ENCODE measurements around the gene CALY. TPM values are rescaled to one million over a fixed set of nuclear protein-coding genes. Genes with fewer than 3 reads are reported as not detected.

The CALY gene
- total RNA-seq, 1 experiment from 2014 or later = 1.9 TPM

DNA sequence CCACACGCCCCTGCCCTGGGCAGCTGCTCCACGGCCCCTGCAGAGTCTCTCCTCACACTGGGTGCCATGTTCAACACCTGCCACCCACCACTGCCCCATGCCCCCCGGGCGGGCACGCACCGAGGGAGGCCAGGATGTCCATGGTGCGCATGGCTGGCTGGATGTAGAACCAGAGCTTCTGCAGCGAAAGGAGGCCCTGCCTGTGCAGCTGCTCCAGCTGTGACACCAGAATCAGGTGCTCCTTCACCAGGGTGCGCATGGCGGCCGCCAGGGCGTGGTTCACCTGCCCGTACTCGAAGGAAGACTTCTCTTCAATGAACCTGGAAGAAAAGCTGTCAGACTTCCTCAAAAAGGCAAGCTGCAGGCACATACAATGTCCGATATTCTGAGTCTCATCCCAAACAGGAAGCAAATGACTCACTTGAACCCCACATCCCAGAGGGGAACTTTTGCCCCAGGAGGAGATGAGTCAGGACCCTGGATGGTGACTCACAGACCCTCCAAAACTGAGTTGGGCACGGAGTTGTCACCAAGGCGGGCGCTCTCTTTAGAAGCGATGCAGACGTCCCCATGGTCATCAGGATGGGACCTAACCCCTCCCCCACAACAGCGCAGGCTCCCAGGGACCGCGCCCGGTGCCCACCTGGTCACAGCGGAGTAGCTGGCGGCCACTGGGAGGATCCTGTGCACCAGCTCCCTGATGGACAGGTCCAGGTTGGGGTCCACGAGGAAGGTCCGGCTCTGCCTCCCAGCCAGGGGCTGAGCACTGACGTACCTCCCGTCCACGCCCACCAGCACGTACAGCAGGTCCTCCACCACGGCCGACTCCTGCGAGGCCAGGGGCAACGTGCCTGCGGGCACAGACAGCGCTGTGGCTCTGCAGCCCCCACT is 43.5 kb downstream of the CALY start:
- ATAC-seq = peak; percentile 27
- DNase-seq (ENCODE audit: low read depth, low spot score) = no peak
- in situ Hi-C loops (cut with HindIII; ENCODE audit: low pct_unique_long_range_greater_than_20kb, low sequenced_read_pairs) (no loop called here), intact Hi-C loops (cut with micrococcal nuclease; ENCODE audit: unreplicated experiment) (no loop called here)
- Histone ChIP-seq H3K4me3 (ENCODE audit: low read depth in 2 of 2, low read length in 2 of 2) (no peak overlapping the region), H3K36me3 (ENCODE audit: control insufficient read depth, insufficient read depth, low read length) (peaks cover 9% of the 10 kb centered on the region), H3K27ac (ENCODE audit: low read length) (no peak overlapping the region), H3K9me3 (ENCODE audit: control insufficient read depth, insufficient read depth, low read depth, low read length) (no peaks in the 10 kb centered on the region), H3K4me1 (ENCODE audit: control insufficient read depth, insufficient read depth, low read length) (no peaks in the 10 kb centered on the region), H3K27me3 (ENCODE audit: control insufficient read depth, insufficient read depth, low read length) (no peaks in the 10 kb centered on the region)
- POLR2A ChIA-PET = no interaction called here
- TF ChIP-seq, protein P1, sequence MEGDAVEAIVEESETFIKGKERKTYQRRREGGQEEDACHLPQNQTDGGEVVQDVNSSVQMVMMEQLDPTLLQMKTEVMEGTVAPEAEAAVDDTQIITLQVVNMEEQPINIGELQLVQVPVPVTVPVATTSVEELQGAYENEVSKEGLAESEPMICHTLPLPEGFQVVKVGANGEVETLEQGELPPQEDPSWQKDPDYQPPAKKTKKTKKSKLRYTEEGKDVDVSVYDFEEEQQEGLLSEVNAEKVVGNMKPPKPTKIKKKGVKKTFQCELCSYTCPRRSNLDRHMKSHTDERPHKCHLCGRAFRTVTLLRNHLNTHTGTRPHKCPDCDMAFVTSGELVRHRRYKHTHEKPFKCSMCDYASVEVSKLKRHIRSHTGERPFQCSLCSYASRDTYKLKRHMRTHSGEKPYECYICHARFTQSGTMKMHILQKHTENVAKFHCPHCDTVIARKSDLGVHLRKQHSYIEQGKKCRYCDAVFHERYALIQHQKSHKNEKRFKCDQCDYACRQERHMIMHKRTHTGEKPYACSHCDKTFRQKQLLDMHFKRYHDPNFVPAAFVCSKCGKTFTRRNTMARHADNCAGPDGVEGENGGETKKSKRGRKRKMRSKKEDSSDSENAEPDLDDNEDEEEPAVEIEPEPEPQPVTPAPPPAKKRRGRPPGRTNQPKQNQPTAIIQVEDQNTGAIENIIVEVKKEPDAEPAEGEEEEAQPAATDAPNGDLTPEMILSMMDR (IDR thresholded peaks at IDR 0.05) = no peak
- TF ChIP-seq, protein P2, sequence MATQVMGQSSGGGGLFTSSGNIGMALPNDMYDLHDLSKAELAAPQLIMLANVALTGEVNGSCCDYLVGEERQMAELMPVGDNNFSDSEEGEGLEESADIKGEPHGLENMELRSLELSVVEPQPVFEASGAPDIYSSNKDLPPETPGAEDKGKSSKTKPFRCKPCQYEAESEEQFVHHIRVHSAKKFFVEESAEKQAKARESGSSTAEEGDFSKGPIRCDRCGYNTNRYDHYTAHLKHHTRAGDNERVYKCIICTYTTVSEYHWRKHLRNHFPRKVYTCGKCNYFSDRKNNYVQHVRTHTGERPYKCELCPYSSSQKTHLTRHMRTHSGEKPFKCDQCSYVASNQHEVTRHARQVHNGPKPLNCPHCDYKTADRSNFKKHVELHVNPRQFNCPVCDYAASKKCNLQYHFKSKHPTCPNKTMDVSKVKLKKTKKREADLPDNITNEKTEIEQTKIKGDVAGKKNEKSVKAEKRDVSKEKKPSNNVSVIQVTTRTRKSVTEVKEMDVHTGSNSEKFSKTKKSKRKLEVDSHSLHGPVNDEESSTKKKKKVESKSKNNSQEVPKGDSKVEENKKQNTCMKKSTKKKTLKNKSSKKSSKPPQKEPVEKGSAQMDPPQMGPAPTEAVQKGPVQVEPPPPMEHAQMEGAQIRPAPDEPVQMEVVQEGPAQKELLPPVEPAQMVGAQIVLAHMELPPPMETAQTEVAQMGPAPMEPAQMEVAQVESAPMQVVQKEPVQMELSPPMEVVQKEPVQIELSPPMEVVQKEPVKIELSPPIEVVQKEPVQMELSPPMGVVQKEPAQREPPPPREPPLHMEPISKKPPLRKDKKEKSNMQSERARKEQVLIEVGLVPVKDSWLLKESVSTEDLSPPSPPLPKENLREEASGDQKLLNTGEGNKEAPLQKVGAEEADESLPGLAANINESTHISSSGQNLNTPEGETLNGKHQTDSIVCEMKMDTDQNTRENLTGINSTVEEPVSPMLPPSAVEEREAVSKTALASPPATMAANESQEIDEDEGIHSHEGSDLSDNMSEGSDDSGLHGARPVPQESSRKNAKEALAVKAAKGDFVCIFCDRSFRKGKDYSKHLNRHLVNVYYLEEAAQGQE (IDR thresholded peaks at IDR 0.05; ENCODE audit: insufficient read depth in 1 of 2, low read depth in 2 of 2, low read length in 1 of 2) = no peak
- no peak for TF ChIP-seq SIN3A (IDR thresholded peaks at IDR 0.05; ENCODE audit: borderline replicate concordance, insufficient read depth, low read depth, low read length)
- no peak for TF ChIP-seq POLR2AphosphoS5 (IDR thresholded peaks at IDR 0.05; ENCODE audit: low read depth, low read length)
- TF ChIP-seq TCF7L2 (IDR thresholded peaks at IDR 0.05; ENCODE audit: low read depth, low read length) = no peak
- BruUV-seq (replicated peaks) = no TSS peak
- CTCF ChIA-PET = no interaction called here

DNA sequence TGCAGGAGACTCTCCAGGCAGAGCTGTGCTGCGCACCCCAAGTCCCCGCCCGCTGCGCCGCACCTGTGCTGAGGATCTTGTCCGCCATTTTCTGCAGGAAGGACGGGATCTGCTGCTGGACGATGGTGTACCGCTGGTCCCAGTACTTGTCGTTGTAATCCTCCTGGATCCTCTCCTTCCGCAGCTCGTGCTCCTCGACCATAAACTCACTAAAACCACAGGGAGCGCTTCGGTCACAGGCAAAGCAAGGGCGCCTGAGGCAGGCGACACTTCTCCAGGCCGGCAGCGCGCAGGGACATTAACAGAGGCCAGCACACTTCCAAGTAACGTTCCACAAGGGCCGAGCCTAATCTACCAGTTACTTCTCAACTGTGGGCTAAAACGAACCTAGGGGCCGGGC is 46.9 kb downstream of the CALY start:
- POLR2A ChIA-PET = no interaction called here
- Histone ChIP-seq H3K27ac (ENCODE audit: low read length) (no peak overlapping the region), H3K36me3 (ENCODE audit: control insufficient read depth, insufficient read depth, low read length) (peaks cover 10% of the 10 kb centered on the region), H3K4me1 (ENCODE audit: control insufficient read depth, insufficient read depth, low read length) (no peaks in the 10 kb centered on the region), H3K27me3 (ENCODE audit: control insufficient read depth, insufficient read depth, low read length) (no peaks in the 10 kb centered on the region), H3K9me3 (ENCODE audit: control insufficient read depth, insufficient read depth, low read depth, low read length) (no peaks in the 10 kb centered on the region), H3K4me3 (ENCODE audit: low read depth in 2 of 2, low read length in 2 of 2) (no peak overlapping the region)
- TF ChIP-seq, protein P2 (IDR thresholded peaks at IDR 0.05; ENCODE audit: insufficient read depth in 1 of 2, low read depth in 2 of 2, low read length in 1 of 2) = no peak
- no peak for TF ChIP-seq POLR2AphosphoS5 (IDR thresholded peaks at IDR 0.05; ENCODE audit: low read depth, low read length)
- TF ChIP-seq, protein P1 (IDR thresholded peaks at IDR 0.05) = no peak
- TF ChIP-seq TCF7L2 (IDR thresholded peaks at IDR 0.05; ENCODE audit: low read depth, low read length) = no peak
- no peak for TF ChIP-seq SIN3A (IDR thresholded peaks at IDR 0.05; ENCODE audit: borderline replicate concordance, insufficient read depth, low read depth, low read length)
- in situ Hi-C loops (cut with HindIII; ENCODE audit: low pct_unique_long_range_greater_than_20kb, low sequenced_read_pairs) (no loop called here), intact Hi-C loops (cut with micrococcal nuclease; ENCODE audit: unreplicated experiment) (no loop called here)
- ATAC-seq (no peak), DNase-seq (ENCODE audit: low read depth, low spot score) (no peak)
- CTCF ChIA-PET = no interaction called here
- no TSS peak for BruUV-seq (replicated peaks)
